HL-60/S4 treated with retinoic acid at 250 ng/mL for 4 days and 3 days (cell line): Measurements from ENCODE around the gene ST8SIA5.
"Not testable (repeated sequence)": the region's sequence is repeated elsewhere in the genome, so short reads cannot be mapped to it uniquely, and the experiment has no call there.

Experiments
- in situ Hi-C: fragments of 300-500 bp; cut with MboI; formaldehyde crosslinking; loops from 2 replicates; pipeline ENCODE4 v1.7.0; 2022; ENCODE audit warnings: low sequenced_read_pairs

Gene ST8SIA5

GRCh38 chr18:46756559-46757201 lies at the start of gene ST8SIA5:
TSS of gene ST8SIA5 (minus strand) at chr18:46757053. CDS start at chr18:46756508, 545 bp downstream.
- in situ Hi-C loops = no loop called here

GRCh38 chr18:46795945-46796344 lies 39.1 kb upstream of the ST8SIA5 start:
- in situ Hi-C loops = not testable (repeated sequence)

- in situ Hi-C loops = no loop called here
These were observed 37.8 kb upstream of the ST8SIA5 start for GRCh38 chr18:46794607-46795006.

DNA sequence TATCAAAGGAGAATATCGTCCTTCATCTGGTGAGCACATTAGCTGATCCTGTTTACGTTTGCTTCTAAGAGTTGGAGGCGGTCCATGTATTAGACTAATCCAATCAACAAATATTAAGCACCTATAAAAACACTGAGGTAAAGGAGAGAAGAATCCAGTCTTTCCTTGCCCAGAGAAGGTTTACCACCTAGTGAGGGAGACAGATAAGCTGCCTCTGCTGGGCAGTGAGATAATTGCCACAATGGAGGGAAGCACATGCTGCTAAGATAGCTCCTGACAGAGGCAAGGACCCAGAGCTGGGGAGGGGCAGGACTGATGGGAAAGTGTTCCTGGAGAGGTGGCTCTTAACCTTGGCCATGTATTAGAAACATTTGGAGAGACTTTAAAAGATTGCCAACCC lies 36.7 kb upstream of the ST8SIA5 start:
- in situ Hi-C loops = no loop called here

DNA sequence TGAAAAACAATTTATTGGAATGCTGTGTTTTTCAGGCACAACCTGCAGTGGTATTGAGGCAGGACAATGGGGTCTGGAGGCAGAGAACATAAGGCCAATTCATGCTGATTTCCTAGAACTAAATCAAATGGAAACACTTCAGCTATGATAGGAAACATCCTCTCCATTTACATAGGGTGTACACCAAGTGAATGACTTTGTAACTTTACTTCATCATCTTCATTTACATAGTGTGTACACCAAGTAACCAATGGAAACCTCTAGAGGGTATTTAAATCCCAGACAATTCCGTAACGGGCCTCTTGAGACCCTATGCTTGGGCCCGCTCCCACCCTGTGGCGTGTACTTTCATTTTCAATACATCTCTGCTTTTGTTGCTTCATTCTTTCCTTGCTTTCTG lies 32.2 kb upstream of the ST8SIA5 start:
- in situ Hi-C loops = no loop called here

GRCh38 chr18:46787674-46788073 lies 30.8 kb upstream of the ST8SIA5 start:
- in situ Hi-C loops = no loop called here

- in situ Hi-C loops = no loop called here
These were observed 15.5 kb upstream of the ST8SIA5 start for GRCh38 chr18:46772357-46772756.

- in situ Hi-C loops = no loop called here
These were observed 14.3 kb upstream of the ST8SIA5 start for GRCh38 chr18:46771141-46771540.

DNA sequence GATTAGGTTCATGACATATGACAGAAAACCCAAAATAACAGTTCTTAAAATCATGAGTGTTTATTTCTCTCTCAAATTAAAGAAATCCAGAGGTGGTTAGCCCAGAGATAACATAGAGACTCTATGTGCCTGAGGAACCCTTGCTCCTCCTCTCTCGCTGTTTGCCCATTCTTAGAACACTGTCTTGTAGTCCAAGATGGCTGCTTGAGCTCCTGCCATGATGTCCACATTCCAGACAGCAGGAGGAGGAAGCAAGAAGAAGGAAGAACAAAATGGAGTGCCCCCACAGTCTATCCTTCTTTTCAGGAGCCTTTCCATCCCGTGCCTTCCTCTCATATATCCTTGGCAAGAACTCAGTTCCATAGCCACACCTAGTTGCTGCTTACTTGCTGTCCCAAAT lies 13.9 kb upstream of the ST8SIA5 start:
- in situ Hi-C loops = no loop called here

DNA sequence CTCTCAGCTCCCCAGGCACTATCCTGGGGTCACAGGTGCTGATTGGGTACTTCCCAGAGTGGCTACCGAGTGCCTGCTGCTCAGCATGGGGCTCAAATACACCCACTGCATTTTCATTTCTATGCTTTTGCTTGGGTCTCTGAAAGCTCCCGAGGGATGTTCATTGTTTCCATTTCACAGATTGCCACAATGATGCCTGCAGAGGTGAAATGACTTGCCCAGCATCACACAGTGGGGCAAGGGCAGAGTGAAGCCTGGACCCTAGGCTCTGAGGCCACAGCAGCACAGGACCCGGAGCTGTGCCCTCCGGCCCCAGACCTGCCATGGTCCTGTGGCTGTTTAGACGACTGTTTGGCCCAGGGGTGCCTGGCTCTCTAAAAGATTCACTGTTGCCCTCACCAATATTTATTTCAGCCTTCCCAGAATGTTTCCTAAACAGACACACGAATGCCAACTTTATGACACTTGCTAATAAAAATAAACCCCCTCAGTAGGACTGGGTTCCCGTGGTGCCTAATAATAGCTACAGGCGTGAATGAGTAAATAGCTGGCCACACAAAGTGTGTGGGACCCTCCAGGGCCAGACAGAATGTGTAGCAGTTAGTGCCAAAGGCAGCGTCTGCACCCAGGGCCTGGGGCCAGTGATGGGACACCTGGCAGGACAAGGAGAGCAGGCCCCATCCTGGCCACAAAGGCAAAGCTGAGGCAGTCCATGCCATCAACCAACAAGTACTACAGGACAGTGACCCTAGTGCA lies 11.5 kb upstream of the ST8SIA5 start:
- in situ Hi-C loops = no loop called here

DNA sequence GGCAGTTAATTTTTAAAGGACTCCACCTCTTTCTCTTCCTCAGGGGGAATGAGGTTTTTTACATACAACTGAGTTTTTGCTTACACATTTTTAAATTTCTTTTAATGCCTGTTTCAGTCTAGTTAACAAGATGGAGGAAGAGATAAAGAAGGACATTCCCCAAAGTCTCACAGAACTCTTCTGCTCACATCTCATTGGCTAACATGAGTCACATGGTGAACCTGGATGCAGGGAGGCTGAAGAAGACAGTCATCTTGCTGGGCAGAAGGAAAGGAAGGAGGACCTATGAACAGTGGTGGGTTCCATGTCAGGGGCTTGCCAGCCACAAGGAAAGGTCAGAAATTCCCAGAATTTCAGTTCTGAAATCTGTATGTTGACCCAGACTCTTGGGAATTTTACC lies 10.4 kb upstream of the ST8SIA5 start:
- in situ Hi-C loops = no loop called here

DNA sequence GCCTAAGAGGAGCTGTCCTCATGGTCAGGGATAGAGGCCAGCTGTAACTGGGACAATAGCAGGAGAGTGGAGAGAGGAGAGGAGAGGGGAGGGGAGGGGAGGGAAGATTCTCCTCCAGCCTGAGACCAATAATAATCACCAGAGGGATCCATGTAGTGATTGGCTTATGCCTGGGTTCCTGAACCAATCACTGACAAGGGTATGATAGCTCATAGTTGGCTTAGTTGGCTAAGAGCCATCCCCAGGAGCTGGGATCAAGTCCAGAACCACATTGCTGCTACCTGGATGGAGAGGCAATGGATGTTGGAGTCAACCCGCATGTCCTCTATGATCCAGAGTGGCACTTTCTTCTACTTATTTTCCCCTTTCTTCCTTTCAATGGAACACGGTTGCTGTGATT lies 7.7 kb upstream of the ST8SIA5 start:
- in situ Hi-C loops = no loop called here

DNA sequence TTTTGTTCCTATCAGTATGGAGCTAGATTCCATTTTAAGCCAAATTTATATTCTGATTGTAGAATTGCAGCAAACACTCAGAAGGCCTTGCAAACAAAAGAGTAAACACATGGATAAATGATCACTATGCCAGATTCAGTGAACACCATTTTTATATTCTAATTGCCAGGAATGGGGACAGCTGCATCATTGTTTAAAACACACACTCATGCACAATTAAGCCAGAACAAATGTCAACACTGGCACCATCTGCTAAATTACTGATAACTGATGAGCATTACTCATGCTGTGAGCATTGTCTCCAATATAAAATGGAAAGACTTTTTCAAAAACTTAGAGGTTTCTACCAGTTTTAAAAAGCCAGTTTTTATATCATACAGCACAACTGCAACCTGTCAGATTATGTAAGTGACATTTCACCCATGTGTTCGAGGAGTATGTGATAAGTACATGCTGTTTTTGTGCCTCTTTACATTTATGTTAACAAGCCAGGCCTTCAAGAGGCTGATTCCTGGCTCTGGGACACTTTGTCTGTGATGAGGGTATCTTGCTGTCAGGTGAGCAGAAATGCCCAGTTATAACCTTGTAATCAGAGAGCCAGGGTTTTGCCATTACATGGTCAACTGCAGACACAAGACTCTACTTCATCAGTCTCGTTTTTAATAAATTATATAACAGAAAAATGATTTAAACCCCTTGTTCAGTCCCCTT lies 4.4 kb upstream of the ST8SIA5 start:
- in situ Hi-C loops = no loop called here

- in situ Hi-C loops = no loop called here
These were observed 3.0 kb upstream of the ST8SIA5 start for GRCh38 chr18:46759890-46760289.

DNA sequence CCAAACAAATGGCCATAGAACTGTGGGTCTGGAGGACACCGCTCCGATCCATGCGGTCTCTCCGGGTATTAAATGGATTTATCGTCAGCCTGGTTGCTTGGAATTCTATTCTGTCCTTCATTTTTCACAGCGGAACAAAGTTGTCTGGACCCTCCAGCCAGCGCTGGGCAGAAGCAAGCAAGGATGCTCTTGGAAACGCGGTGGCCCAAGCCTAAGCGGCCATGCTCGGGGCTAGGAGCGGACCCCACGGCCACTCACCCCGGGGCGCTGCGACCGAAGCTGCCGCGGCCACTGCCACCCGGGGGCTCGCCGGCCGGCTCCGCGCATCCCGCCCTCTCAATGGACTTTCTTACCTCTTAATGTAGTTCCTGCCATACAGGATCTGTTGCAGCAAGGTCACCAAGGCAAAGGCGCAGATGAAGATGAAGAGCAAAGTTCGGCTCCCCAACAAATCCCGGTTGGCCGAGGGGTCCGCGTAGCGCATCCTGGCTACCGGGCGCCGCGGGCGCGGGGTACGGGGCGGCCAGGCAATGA lies 761 bp downstream of the ST8SIA5 start:
- in situ Hi-C loops = no loop called here

DNA sequence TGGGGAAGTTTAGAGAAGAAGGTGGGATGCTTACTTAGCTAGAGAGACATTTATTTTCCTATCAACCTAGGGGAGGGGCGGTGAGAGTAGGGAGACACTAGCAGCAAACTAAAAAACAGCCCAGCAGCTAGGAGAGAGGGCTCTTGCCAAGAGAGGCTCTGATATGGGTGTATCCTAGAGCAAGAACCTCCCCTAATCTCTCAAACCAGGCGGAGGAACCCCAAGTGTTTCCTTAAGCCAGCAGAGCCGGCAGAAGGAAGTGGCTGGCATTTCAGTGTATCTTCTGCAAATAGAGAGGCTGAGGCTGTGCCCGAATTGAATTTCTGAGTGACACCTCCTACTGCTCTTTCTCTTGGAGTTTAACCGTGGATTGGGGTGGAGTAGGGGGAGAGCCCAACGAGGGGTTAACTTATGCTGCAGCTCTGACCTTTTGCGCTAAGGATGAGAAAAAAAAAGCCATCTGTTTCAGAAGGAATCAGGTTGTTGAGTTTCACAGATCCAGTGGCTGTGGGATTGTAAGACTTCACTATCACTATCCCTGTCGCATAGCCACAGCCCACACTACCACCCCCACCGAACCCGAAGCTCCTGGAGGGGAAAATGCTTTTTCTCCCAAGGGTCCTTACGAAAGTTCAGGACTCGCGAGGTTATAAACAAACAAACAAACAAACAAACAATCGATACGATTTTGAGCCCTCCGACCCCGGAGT lies 1.4 kb downstream of the ST8SIA5 start:
- in situ Hi-C loops = no loop called here

GRCh38 chr18:46754661-46755292 lies 2.1 kb downstream of the ST8SIA5 start:
- in situ Hi-C loops = no loop called here

- in situ Hi-C loops = no loop called here
These were observed 2.7 kb downstream of the ST8SIA5 start for GRCh38 chr18:46754188-46754587.

DNA sequence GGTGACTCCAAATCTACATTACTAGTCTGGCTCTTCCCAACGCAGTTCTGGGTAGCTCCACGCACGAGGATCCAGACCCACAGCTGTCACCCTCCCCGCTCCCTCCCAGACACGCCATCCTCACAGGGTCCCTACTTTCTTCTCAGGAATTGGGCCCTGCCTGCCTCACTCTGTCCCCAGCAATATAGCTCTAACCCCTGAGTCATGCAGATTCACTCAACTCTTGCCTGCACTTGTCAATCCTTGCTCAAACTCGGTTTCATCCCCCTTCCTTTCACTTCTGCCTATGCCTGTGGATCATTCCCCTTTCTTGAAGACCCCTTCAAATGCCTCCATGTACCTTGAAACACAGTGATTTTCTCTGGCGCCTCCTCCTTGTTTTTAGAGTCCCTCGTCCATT lies 5.0 kb downstream of the ST8SIA5 start:
- in situ Hi-C loops = no loop called here

DNA sequence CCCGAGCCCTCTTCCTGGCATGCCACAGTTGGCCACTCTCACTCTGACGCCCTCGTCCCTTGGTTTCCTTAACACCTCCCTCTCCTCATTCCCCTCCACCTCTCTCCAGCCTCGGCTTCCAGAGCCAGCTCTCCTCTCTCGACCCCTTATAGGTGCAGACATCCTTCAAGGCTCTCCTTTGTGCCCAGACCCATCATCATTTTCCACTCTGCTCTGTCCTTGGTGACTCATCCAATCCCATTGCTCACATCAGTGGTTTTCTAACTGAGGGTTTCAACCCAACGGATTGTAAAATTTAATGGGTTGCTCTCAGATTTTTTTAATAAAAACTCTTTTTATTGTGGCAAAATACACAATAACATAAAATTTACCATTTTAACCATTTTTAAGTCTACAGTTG lies 6.2 kb downstream of the ST8SIA5 start:
- in situ Hi-C loops = no loop called here

GRCh38 chr18:46748466-46748865 lies 8.4 kb downstream of the ST8SIA5 start:
- in situ Hi-C loops = no loop called here
